Lower leg skin (tissue), 4 donors: Measurements from ENCODE around the gene OLFML1. TPM values are rescaled to one million over a fixed set of nuclear protein-coding genes. Genes with fewer than 3 reads are reported as not detected.

ENCODE experiments used
- DNase-seq, 2 donors: peaks; one replicate each; pipeline ENCODE4 v3.0.0-alpha.2; 2019; ENCODE audit warnings: low spot score in 2 of 2
- H3K4me3 ChIP-seq: fragments of 200-600 bp; sonication (generic); 2 replicates; pipeline ENCODE4 v1.5.1; 2017; ENCODE audit warnings: mild to moderate bottlenecking, low read depth; ENCODE audit not compliant: poor library complexity, severe bottlenecking
- CTCF ChIP-seq, 3 donors: fragments of 450-650 bp; IDR thresholded peaks; one replicate each; pipeline ENCODE4 v1.5.1; 2016; ENCODE audit warnings: antibody characterized with exemption in 3 of 3, mild to moderate bottlenecking in 3 of 3, moderate library complexity in 2 of 3
- POLR2A ChIP-seq, 2 donors: fragments of 450-650 bp; IDR thresholded peaks; one replicate each; pipeline ENCODE4 v1.6.1; 2016 to 2017; ENCODE audit warnings: antibody characterized with exemption in 2 of 2, mild to moderate bottlenecking in 1 of 2, moderate library complexity in 1 of 2
- WGBS, 2 donors: methylation state at CpG; one replicate each; pipeline ENCODE4 v1.1.5; 2018; 5-methylcytosine and 5-hydroxymethylcytosine counted together
- intact Hi-C: fragments of 100-400 bp; cut with DNase I; formaldehyde crosslinking; loops from one replicate; pipeline ENCODE4 v1.15.0; 2023; ENCODE audit warnings: low total_unique reads
- total RNA-seq, 4 donors: library from RNA; depleted of rRNA; stranded (reverse); fragments of >200 nt; gene quantifications; one replicate each; pipeline ENCODE4 v1.1.0, GENCODE V29; 2016

The OLFML1 gene
- total RNA-seq, 4 donors from 2014 or later: 1.4 to 4.0 (median 2.7) TPM

- TF ChIP-seq CTCF (IDR thresholded peaks at IDR 0.05): no peak
- no peak for TF ChIP-seq POLR2A (IDR thresholded peaks at IDR 0.05)
- DNase-seq: peak in 1 of 2 donors; percentile 84
- 63 to 71% methylated on average over 6 of the region's 6 CpGs for WGBS, 2 donors
- intact Hi-C loops: no loop called here
- H3K4me3 ChIP-seq: no peak overlapping the region
These were observed 52.0 kb downstream of the OLFML1 start for GRCh38 chr11:7537265-7537664.

- H3K4me3 ChIP-seq: no peak overlapping the region
- 27 to 37% methylated on average over 8 of the region's 8 CpGs for WGBS, 2 donors
- TF ChIP-seq CTCF (IDR thresholded peaks at IDR 0.05) (no peak), POLR2A (IDR thresholded peaks at IDR 0.05) (no peak)
- intact Hi-C loops: no loop called here
- peak; percentile 82 to 94 for DNase-seq
These were observed 52.7 kb downstream of the OLFML1 start for GRCh38 chr11:7538031-7538430.

GRCh38 chr11:7538466-7539454 is 53.5 kb downstream of the OLFML1 start:
- intact Hi-C loops: no loop called here
- DNase-seq: peak; percentile 53 to 86
- H3K4me3 ChIP-seq: no peak overlapping the region
- TF ChIP-seq POLR2A (IDR thresholded peaks at IDR 0.05): no peak
- no peak for TF ChIP-seq CTCF (IDR thresholded peaks at IDR 0.05)
- 50 to 51% methylated on average over 12 of the region's 12 CpGs for WGBS, 2 donors

GRCh38 chr11:7540830-7541555 is 55.7 kb downstream of the OLFML1 start:
- TF ChIP-seq POLR2A (IDR thresholded peaks at IDR 0.05) (no peak), CTCF (IDR thresholded peaks at IDR 0.05) (no peak)
- DNase-seq: no peak
- WGBS, 2 donors: 70 to 77% methylated on average over 8 of the region's 8 CpGs

GRCh38 chr11:7543302-7543701 is 58.0 kb downstream of the OLFML1 start:
- WGBS, 2 donors: 70 to 87% methylated on average over 1 of the region's 1 CpG
- no peak overlapping the region for H3K4me3 ChIP-seq
- DNase-seq: no peak
- intact Hi-C loops: no loop called here
- TF ChIP-seq POLR2A (IDR thresholded peaks at IDR 0.05): no peak
- TF ChIP-seq CTCF (IDR thresholded peaks at IDR 0.05): no peak

More at GRCh38 chr11:7540830-7541555, 55.7 kb downstream of the OLFML1 start:
- H3K4me3 ChIP-seq: no peak overlapping the region
- intact Hi-C loops: no loop called here
